Esophagus squamous epithelium (tissue), 4 donors: ENCODE measurements around the gene SUMO1.
"Not testable (repeated sequence)": the region's sequence is repeated elsewhere in the genome, so short reads cannot be mapped to it uniquely, and the experiment has no call there.

Experiments
- CTCF ChIP-seq, 6 experiments: fragments of 450-650 bp in 4 of 6; fragments of 200-600 bp in 2 of 6; sonication (generic) in 2 of 6; IDR thresholded peaks; one replicate each; pipeline ENCODE4 v1.5.1; 2016 to 2019; ENCODE audit warnings: antibody characterized with exemption in 6 of 6, mild to moderate bottlenecking in 4 of 6, moderate library complexity in 4 of 6
- POLR2A ChIP-seq, 4 donors: fragments of 450-650 bp; IDR thresholded peaks; one replicate each; pipeline ENCODE4 v1.6.1; 2017; ENCODE audit warnings: antibody characterized with exemption in 4 of 4, mild to moderate bottlenecking in 4 of 4, moderate library complexity in 3 of 4

GRCh38 chr2:202276078-202276720 lies 37.8 kb upstream of the SUMO1 start:
- not testable (repeated sequence) for TF ChIP-seq CTCF, POLR2A (IDR thresholded peaks at IDR 0.05)
